Mesenchymal stem cell (in vitro differentiated cells and primary cell): ENCODE data around the gene CCND3.

Experiments used
- DNase-seq: peaks from one replicate; pipeline ENCODE4 v3.0.0-alpha.2; 2013
- H2AFZ ChIP-seq: one replicate; pipeline ENCODE4 v1.6.1; 2013; ENCODE audit warnings: low read depth, mild to moderate bottlenecking, control low read depth, inconsistent platforms, low read length, moderate library complexity
- H2AK5ac ChIP-seq: 2 replicates; pipeline ENCODE4 v1.6.1; 2013; ENCODE audit warnings: low read length, moderate library complexity, mild to moderate bottlenecking, inconsistent platforms; ENCODE audit not compliant: severe bottlenecking
- H2BK120ac ChIP-seq: one replicate; pipeline ENCODE4 v1.6.1; 2013; ENCODE audit warnings: low read depth, mild to moderate bottlenecking, inconsistent platforms, low read length, moderate library complexity
- H2BK12ac ChIP-seq, 2 experiments: one replicate each; pipeline ENCODE4 v1.6.1; 2013; ENCODE audit warnings: inconsistent platforms in 2 of 2, low read length in 2 of 2, mild to moderate bottlenecking in 2 of 2, moderate library complexity in 2 of 2, control low read depth in 1 of 2
- H2BK15ac ChIP-seq: one replicate; pipeline ENCODE4 v1.6.1; 2013; ENCODE audit warnings: mild to moderate bottlenecking, low read depth, inconsistent platforms; ENCODE audit not compliant: poor library complexity, severe bottlenecking
- H2BK5ac ChIP-seq: 2 replicates; pipeline ENCODE4 v1.6.1; 2013; ENCODE audit warnings: low read depth, mild to moderate bottlenecking, low read length, control low read depth, inconsistent platforms; ENCODE audit not compliant: poor library complexity, severe bottlenecking
- H3K14ac ChIP-seq, 2 experiments: one replicate each; pipeline ENCODE4 v1.6.1; 2013; ENCODE audit warnings: inconsistent platforms in 2 of 2, low read length in 2 of 2, control low read depth in 1 of 2, mild to moderate bottlenecking in 1 of 2, moderate library complexity in 1 of 2
- H3K18ac ChIP-seq, 2 experiments: one replicate each; pipeline ENCODE4 v1.6.1; 2013; ENCODE audit warnings: inconsistent platforms in 2 of 2, low read length in 2 of 2, control low read depth in 1 of 2, low read depth in 1 of 2, mild to moderate bottlenecking in 1 of 2
- H3K23ac ChIP-seq, 2 experiments: one replicate each; pipeline ENCODE4 v1.6.1; 2013; ENCODE audit warnings: inconsistent platforms in 2 of 2, low read length in 2 of 2, mild to moderate bottlenecking in 2 of 2, moderate library complexity in 2 of 2, control low read depth in 1 of 2
- H3K27ac ChIP-seq: 2 replicates; pipeline ENCODE4 v1.5.1; 2013; ENCODE audit warnings: mild to moderate bottlenecking, moderate library complexity, low read length, control low read depth, inconsistent platforms; ENCODE audit not compliant: poor library complexity, severe bottlenecking
- H3K27me3 ChIP-seq, 2 experiments: 2 replicates each; pipeline versions ENCODE4 v1.6.1 to v1.7.0; 2013; ENCODE audit warnings: low read length in 2 of 2, mild to moderate bottlenecking in 2 of 2, moderate library complexity in 2 of 2, control low read depth in 1 of 2, inconsistent platforms in 1 of 2; ENCODE audit not compliant: control insufficient read depth in 1 of 2, insufficient read depth in 1 of 2
- H3K36me3 ChIP-seq, 2 experiments: 2 replicates each; pipeline versions ENCODE4 v1.6.1 to v1.7.0; 2013; ENCODE audit warnings: low read length in 2 of 2, control low read depth in 1 of 2, inconsistent platforms in 1 of 2, low read depth in 1 of 2, mild to moderate bottlenecking in 1 of 2; ENCODE audit not compliant: insufficient read depth in 2 of 2, control insufficient read depth in 1 of 2
- H3K4ac ChIP-seq, 2 experiments: one replicate each; pipeline ENCODE4 v1.6.1; 2013; ENCODE audit warnings: inconsistent platforms in 2 of 2, low read length in 2 of 2, mild to moderate bottlenecking in 2 of 2, moderate library complexity in 2 of 2, control low read depth in 1 of 2, low read depth in 1 of 2
- H3K4me1 ChIP-seq: 2 replicates; pipeline ENCODE4 v1.6.1; 2013; ENCODE audit warnings: low read depth, low read length, control low read depth; ENCODE audit not compliant: control insufficient read depth, insufficient read depth
- H3K4me2 ChIP-seq: 2 replicates; pipeline ENCODE4 v1.6.1; 2013; ENCODE audit warnings: low read length, mild to moderate bottlenecking, inconsistent platforms; ENCODE audit not compliant: poor library complexity, severe bottlenecking
- H3K4me3 ChIP-seq, 2 experiments: 2 replicates each; pipeline versions ENCODE4 v1.5.1 to v1.7.0; 2013; ENCODE audit warnings: low read length in 2 of 2, mild to moderate bottlenecking in 2 of 2, control low read depth in 1 of 2, low read depth in 1 of 2; ENCODE audit not compliant: insufficient read depth in 1 of 2
- H3K79me1 ChIP-seq: replicated peaks from 2 replicates; pipeline ENCODE4 v1.6.1; 2013; ENCODE audit warnings: mild to moderate bottlenecking, control low read depth, low read length, inconsistent platforms; ENCODE audit not compliant: poor library complexity, severe bottlenecking
- H3K9ac ChIP-seq: 2 replicates; pipeline ENCODE4 v1.7.0; 2013; ENCODE audit warnings: mild to moderate bottlenecking, low read length, moderate library complexity
- H3K9me3 ChIP-seq: 2 replicates; pipeline ENCODE4 v1.7.0; 2013; ENCODE audit warnings: mild to moderate bottlenecking, low read length; ENCODE audit not compliant: control insufficient read depth
- H4K8ac ChIP-seq: one replicate; pipeline ENCODE4 v1.6.1; 2013; ENCODE audit warnings: inconsistent platforms, mild to moderate bottlenecking, low read length, moderate library complexity
- H4K91ac ChIP-seq: one replicate; pipeline ENCODE4 v1.6.1; 2013; ENCODE audit warnings: mild to moderate bottlenecking, low read length, inconsistent platforms
- WGBS: methylation state at CpG from one replicate; pipeline ENCODE4 v1.1.7; 2013; ENCODE audit warnings: mixed read lengths; 5-methylcytosine and 5-hydroxymethylcytosine counted together

The CCND3 gene

DNA sequence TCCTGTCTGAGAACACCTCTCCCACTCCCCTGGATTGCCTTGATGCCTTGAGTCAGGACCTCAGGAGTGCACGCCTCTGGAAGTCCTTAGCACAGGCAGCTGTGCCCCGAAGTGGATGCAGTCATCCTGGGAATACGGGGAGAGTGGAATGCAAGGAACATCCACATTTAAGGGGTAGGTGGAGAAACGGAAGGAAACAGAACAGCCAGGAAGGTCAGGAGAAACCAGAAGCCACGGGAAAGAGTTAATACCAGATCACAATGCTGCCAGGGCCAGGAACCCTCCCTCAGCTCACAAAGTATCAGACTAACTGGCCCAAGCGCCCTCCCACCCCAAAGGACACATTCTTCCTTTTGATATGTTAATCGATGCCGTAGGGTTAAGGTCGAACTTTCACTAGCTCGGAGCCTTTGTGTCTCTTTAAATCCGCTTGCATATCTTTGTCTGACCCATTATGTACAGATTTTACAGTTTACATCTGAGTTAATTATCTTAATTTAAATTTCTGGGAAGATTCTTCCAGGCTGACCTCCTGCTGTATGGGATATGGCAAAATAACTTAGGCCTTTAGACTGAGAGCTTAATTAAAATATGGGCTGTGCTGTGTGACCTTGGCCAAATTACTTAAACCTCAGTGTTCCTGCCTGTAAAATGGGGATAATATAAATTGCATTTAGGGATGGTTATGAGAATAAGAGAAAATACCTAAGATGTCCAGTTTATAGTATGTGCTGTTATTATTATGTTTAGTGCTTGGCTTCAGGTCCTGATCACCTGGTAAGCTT lies 24.0 kb upstream of the CCND3 start:
- Histone ChIP-seq H2BK15ac (no peak overlapping the region), H3K9ac (no peak overlapping the region), H3K36me3 (no peaks in the 10 kb centered on the region), H3K27ac (peak overlapping the region; percentile 98), H3K18ac (peak overlapping the region; percentile 0 to 1), H4K8ac (peak overlapping the region; percentile 33), H4K91ac (peak overlapping the region; percentile 45), H2BK12ac (peak overlapping the region in 1 of 2 experiments; percentile 28), H2AFZ (no peak overlapping the region), H3K27me3 (no peaks in the 10 kb centered on the region), H3K4me2 (no peak overlapping the region), H2AK5ac (peak overlapping the region; percentile 84), H3K4me1 (peaks cover 21% of the 10 kb centered on the region), H3K23ac (no peak overlapping the region), H3K14ac (no peak overlapping the region), H3K79me1 (no peaks in the 10 kb centered on the region), H3K4ac (peak overlapping the region in 1 of 2 experiments; percentile 46), H2BK5ac (peak overlapping the region; percentile 69), H3K4me3 (no peak overlapping the region), H3K9me3 (no peaks in the 10 kb centered on the region), H2BK120ac (no peak overlapping the region)
- 26% methylated on average over 10 of the region's 11 CpGs for WGBS
- DNase-seq = no peak

DNA sequence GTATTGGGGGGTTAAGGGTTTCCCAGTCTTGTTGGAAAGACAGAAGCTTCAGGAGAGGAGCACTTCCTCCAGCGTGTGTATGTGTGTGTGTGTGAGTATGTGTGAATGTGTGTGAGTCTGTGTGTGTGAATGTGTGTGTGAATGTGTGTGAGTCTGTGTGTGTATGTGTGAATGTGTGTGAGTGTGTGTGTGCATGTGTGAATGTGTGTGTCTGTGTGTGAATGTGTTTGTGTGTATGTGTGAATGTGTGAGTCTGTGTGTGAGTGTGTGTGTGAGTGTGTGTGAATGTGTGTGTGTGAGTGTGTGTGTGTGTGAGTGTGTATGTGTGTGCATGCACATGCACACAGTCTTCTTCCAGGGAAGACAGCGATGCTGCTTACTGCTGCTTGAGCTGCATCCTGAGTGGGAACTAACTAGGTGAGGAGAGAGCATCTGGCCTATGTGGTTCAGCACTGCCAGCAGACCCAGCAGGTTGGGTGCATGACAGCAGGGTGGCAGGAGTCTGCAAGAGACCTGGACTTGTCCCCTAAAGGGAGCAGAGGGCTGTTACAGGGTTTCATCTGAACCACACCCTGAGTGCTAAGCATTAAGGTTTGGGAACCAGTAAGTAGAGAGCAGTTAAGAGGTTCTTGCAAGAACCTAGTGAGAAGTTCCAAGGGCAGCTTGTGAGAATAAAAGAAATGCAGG lies 22.7 kb upstream of the CCND3 start:
- DNase-seq = no peak
- Histone ChIP-seq H3K79me1 (no peaks in the 10 kb centered on the region), H2BK12ac (no peak overlapping the region), H3K18ac (peak overlapping the region in 1 of 2 experiments; percentile 25), H2BK15ac (no peak overlapping the region), H2AK5ac (no peak overlapping the region), H4K8ac (no peak overlapping the region), H3K36me3 (no peaks in the 10 kb centered on the region), H2BK120ac (no peak overlapping the region), H3K14ac (no peak overlapping the region), H2AFZ (no peak overlapping the region), H3K9ac (no peak overlapping the region), H3K23ac (no peak overlapping the region), H3K4ac (no peak overlapping the region), H3K4me2 (no peak overlapping the region), H4K91ac (peak overlapping the region; percentile 36), H3K9me3 (no peaks in the 10 kb centered on the region), H3K4me1 (peaks cover 20% of the 10 kb centered on the region), H3K27ac (no peak overlapping the region), H3K27me3 (no peaks in the 10 kb centered on the region), H3K4me3 (no peak overlapping the region), H2BK5ac (no peak overlapping the region)
- WGBS = 68% methylated on average over 2 of the region's 2 CpGs

DNA sequence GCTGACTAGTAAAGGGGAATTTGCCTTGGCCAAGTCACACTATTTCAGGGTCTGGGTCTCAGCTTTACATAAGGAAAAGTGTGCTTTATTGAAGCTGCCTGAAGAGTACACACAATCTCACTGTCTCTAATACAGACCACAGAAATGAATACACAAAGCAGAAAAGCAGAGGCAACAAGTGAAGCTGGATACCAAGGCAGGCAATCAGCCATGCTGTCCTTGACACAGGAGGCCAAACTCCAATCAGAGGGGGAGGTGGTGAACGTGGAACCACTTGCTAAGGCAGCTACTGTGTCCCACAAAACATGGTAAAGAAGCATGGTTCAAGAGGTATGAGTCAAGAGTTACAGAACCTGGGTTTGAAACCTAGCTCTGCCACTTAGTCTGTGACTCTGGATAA lies 21.8 kb upstream of the CCND3 start:
- no peak overlapping the region for H3K4me3 ChIP-seq
- peak overlapping the region; percentile 47 for H2AK5ac ChIP-seq
- H3K4me2 ChIP-seq = no peak overlapping the region
- H3K14ac ChIP-seq = no peak overlapping the region
- no peak for DNase-seq
- H3K9ac ChIP-seq = no peak overlapping the region
- H4K91ac ChIP-seq = no peak overlapping the region
- no peak overlapping the region for H2BK5ac ChIP-seq
- H3K79me1 ChIP-seq = no peaks in the 10 kb centered on the region
- no peak overlapping the region for H2AFZ ChIP-seq
- whole genome bisulfite sequencing = 86% methylated on average over 1 of the region's 1 CpG
- H3K4me1 ChIP-seq = peaks cover 20% of the 10 kb centered on the region
- no peak overlapping the region for H3K4ac ChIP-seq
- H3K27me3 ChIP-seq = no peaks in the 10 kb centered on the region
- H4K8ac ChIP-seq = no peak overlapping the region
- H3K9me3 ChIP-seq = no peaks in the 10 kb centered on the region
- no peak overlapping the region for H3K18ac ChIP-seq
- no peak overlapping the region for H3K23ac ChIP-seq
- H2BK15ac ChIP-seq = no peak overlapping the region
- H2BK120ac ChIP-seq = peak overlapping the region; percentile 13
- no peak overlapping the region for H3K27ac ChIP-seq
- no peaks in the 10 kb centered on the region for H3K36me3 ChIP-seq
- H2BK12ac ChIP-seq = no peak overlapping the region

DNA sequence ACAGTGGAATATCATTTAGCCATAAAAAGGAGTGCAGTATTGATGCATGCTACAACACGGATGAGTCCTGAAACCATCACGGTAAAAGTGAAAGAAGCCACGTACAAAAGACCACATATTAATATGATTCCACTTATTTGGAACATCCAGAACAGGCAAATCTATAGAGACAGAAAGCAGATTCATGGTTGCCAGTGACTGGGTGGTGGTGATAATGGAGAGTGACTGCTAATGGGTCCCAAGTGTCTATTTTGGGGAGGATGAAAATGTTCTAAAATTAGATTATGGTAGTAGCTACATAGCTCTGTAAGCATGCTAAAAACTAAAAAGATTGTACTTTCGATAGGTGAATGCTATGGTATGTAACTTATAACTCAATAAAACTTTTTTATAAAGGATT lies 18.4 kb upstream of the CCND3 start:
- no peak overlapping the region for H3K18ac ChIP-seq
- no peak for DNase-seq
- H2BK5ac ChIP-seq = no peak overlapping the region
- H3K27ac ChIP-seq = no peak overlapping the region
- no peak overlapping the region for H4K91ac ChIP-seq
- no peaks in the 10 kb centered on the region for H3K36me3 ChIP-seq
- H3K4me2 ChIP-seq = no peak overlapping the region
- H2BK12ac ChIP-seq = no peak overlapping the region
- H2BK15ac ChIP-seq = no peak overlapping the region
- no peak overlapping the region for H4K8ac ChIP-seq
- no peak overlapping the region for H3K14ac ChIP-seq
- no peak overlapping the region for H3K4me3 ChIP-seq
- peaks cover 10% of the 10 kb centered on the region for H3K4me1 ChIP-seq
- no peak overlapping the region for H2AFZ ChIP-seq
- H3K79me1 ChIP-seq = no peaks in the 10 kb centered on the region
- H2AK5ac ChIP-seq = no peak overlapping the region
- no CpG with 5 or more reads among the region's 4 CpGs for WGBS
- no peak overlapping the region for H3K9ac ChIP-seq
- H3K9me3 ChIP-seq = no peaks in the 10 kb centered on the region
- H2BK120ac ChIP-seq = no peak overlapping the region
- H3K4ac ChIP-seq = no peak overlapping the region
- no peaks in the 10 kb centered on the region for H3K27me3 ChIP-seq
- no peak overlapping the region for H3K23ac ChIP-seq
